ENCODE results near the gene PRDX2.

DNA sequence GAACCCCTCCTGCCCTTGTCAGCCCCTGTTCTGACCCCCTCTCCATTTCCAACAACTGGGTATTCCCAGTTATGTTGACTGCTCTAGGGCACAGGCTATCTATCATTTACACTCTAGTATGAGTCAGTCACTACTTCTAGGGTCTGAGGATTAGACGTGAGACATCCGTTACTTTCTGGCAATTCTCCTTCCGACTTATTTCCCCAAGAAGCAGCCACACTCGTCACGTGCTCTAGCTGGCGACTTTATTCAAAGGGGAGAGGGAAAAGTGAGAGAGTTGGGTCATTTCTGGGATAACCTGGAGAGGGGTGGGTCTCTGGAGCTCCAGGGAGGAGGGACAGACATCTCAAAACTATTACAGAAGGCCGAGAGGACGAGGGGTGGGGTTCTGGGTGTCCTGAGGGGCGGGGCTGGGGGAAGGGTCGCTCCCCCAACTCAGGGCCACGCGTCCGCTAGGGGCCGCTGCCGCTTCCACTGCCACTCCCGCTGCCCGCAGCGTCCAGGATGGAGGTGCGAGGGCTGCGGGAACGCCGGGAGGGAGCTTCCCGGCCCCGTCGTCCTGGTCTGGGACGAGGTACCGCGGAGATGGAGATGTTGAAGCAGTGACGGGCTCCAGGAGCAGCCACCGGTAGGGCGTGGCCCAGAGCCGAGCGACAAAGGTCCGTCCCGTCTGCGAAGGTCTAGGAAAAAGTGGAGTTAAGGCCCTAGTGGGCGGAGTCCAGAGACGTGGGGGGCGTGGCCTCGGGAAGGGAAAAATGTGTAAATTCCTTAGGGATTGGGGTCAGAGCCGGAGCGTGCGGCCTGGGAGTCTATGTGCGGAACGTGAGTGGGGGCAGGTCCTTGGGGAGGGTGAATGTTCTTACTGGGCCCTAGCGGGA lies 23.9 kb upstream of the PRDX2 start:
- TF ChIP-seq, protein P1, sequence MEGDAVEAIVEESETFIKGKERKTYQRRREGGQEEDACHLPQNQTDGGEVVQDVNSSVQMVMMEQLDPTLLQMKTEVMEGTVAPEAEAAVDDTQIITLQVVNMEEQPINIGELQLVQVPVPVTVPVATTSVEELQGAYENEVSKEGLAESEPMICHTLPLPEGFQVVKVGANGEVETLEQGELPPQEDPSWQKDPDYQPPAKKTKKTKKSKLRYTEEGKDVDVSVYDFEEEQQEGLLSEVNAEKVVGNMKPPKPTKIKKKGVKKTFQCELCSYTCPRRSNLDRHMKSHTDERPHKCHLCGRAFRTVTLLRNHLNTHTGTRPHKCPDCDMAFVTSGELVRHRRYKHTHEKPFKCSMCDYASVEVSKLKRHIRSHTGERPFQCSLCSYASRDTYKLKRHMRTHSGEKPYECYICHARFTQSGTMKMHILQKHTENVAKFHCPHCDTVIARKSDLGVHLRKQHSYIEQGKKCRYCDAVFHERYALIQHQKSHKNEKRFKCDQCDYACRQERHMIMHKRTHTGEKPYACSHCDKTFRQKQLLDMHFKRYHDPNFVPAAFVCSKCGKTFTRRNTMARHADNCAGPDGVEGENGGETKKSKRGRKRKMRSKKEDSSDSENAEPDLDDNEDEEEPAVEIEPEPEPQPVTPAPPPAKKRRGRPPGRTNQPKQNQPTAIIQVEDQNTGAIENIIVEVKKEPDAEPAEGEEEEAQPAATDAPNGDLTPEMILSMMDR (IDR thresholded peaks at IDR 0.05; ENCODE audit: low read length), result no peak
- no peak for TF ChIP-seq EZH2 (IDR thresholded peaks at IDR 0.05; ENCODE audit: borderline replicate concordance, low read length)

Data from OCI-LY1 (cell line).